ENCODE data around the gene IFT57. TPM values are rescaled to one million over a fixed set of nuclear protein-coding genes. Genes with fewer than 3 reads are reported as not detected.

Gene IFT57
- total RNA-seq, 3 donors from 2014 or later: 31.5 to 46.6 (median 38.4) TPM

DNA sequence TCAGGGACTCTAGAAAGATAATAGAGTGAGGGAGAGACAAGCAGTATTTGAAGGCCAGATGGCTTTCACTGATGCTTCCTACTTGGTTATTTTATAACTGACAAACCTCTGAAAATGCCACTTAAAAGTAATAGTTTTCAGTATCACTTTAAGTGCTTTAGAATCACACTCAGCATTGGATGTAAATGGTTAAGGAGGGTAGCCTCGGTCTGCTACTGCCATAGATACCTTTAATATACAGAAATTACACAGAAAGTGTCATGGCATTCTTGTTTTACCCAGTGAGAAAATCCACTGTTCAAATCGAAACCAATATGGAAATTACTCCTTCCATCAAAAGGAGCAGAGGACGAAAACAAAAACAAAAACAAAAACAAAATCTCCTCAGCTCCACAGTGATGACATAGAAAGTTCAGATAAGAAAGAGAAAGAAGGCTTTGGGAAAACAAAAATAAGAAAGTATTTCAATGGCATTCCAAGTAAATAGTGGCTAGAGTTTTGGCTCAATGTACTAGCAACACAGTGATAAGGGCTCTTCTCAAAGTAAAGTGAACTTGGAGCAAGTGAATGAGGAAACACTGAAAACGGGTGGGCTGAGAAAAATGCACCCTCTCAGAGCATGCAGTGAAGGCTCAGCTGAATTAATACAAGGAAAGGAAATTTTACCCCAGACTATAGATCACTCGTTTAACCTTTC lies 88.2 kb downstream of the IFT57 start:
- no peaks in the 10 kb centered on the region for H3K9me3 Mint-ChIP-seq
- ATAC-seq (peak; percentile 19 to 25), DNase-seq (no peak)
- H3K4me3 Mint-ChIP-seq: peak overlapping the region; percentile 57
- no peaks in the 10 kb centered on the region for H3K27me3 Mint-ChIP-seq (ENCODE audit: low read depth)
- H3K4me1 Mint-ChIP-seq (ENCODE audit: low read depth): peaks cover 87% of the 10 kb centered on the region
- H3K36me3 Mint-ChIP-seq (ENCODE audit: insufficient read depth): peaks cover 73% of the 10 kb centered on the region

DNA sequence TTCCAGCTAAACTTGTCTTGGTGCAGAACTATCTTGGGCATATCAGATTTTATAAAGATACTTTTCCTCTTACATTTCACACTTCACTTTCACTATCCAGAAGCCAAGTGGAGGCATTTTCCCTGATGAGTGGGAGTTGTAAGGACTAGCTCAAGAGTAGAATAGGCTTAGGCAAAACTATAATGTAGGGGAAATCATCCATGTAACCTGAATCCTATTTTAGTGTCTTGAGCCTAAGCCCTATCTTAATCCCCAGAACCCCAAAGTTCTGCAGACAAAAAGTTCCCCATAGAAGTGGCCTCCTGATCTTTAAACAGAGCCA lies 89.2 kb downstream of the IFT57 start:
- Mint-ChIP-seq H3K27me3 (ENCODE audit: low read depth) (no peaks in the 10 kb centered on the region), H3K9me3 (peaks cover 7% of the 10 kb centered on the region), H3K4me3 (peak overlapping the region; percentile 67), H3K4me1 (ENCODE audit: low read depth) (peaks cover 97% of the 10 kb centered on the region), H3K36me3 (ENCODE audit: insufficient read depth) (peaks cover 78% of the 10 kb centered on the region)
- ATAC-seq (no peak), DNase-seq (no peak)

DNA sequence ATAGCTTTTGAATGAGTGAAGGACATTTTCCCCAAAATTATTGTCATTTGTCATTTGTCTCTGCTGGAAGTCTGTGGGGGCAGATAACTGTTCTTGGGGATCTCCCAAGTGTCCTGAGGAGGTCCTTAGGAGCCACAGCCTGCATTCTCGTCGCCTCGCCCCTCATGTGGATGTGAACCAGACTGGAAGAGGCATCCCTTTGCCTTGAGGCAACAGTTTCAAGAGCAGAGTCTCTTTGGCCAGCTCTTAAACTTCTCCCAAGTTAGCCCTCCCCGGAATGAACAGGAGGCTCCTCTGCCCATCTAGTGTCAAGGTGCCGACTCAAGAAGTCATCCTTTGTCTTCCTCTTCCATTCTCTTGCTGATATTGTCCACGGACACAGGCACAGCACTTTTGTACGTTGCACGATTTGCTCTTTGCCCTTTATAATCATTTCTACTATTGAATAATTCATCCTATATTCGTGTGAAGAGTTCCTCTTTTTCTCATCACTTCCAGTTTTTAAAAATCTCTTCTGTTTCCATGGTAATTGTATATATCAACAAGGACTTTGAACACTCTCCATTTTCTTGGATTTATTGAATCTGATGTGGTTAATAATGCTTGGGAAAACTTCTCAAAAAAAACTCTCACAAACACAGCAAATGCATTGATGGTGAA lies 90.6 kb downstream of the IFT57 start:
- Mint-ChIP-seq H3K4me1 (ENCODE audit: low read depth) (peaks cover 93% of the 10 kb centered on the region), H3K9me3 (peaks cover 11% of the 10 kb centered on the region), H3K36me3 (ENCODE audit: insufficient read depth) (peaks cover 74% of the 10 kb centered on the region), H3K4me3 (peak overlapping the region; percentile 67), H3K27me3 (ENCODE audit: low read depth) (no peaks in the 10 kb centered on the region)
- peak in 1 of 2 donors; percentile 4 for ATAC-seq
- no peak for DNase-seq

DNA sequence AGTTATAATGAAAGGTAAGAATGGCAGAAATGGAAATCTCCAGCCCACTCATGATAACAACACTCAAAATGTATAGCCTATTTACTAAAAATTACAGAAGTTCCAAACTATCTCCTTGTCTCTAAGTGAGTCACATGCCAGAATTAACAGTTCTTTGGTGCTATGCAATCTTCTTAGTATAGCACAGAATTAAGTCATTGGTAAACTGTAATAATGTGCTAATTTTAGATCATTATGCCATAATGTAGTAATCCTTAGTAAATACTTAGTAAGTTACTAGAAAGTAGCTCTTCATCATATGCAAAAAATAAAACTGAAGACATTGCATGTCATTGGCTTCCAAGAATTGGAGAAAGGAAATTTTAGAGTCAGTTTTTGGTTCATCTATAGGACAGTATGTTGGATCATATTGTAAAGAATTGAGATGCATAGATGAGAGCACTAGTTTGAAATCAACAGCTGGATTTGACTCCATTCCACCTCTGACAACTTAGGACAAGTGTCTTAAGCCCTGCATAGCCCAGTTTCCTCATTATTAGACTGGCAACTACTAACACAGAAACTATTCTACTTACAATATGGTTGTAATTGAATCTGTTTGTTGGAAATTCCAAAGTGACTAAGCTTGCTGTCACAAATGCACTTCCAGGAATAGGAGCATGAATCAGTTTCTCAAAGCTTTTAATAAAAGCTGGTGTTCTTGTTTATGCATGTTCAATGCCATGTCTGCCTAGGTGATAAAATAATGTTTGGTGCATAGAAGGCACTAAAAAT lies 91.3 kb downstream of the IFT57 start:
- ATAC-seq (peak; percentile 59 to 67), DNase-seq (no peak)
- Mint-ChIP-seq H3K27me3 (ENCODE audit: low read depth) (no peaks in the 10 kb centered on the region), H3K36me3 (ENCODE audit: insufficient read depth) (peaks cover 70% of the 10 kb centered on the region), H3K9me3 (peaks cover 11% of the 10 kb centered on the region), H3K4me3 (peak overlapping the region; percentile 67), H3K4me1 (ENCODE audit: low read depth) (peaks cover 91% of the 10 kb centered on the region)

DNA sequence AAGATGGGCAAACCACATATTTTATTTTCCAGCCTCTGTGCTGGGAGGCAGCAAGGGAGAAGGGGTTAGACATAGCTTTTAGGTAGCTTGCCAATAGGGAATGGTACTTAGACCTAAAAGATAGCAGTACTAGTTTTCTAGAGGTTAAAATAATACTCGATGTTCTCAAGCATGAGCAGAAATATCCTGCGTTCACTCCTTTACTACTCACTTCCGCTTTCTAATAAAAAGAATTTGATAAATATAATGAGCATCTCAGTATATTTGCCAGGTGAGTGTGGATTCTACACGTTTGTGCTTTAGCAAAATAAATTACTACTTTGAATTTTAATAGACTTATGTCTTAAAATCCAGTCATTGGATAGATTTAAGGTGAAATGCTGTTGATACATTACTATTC lies 92.0 kb downstream of the IFT57 start:
- Mint-ChIP-seq H3K9me3 (peaks cover 11% of the 10 kb centered on the region), H3K4me1 (ENCODE audit: low read depth) (peaks cover 89% of the 10 kb centered on the region), H3K36me3 (ENCODE audit: insufficient read depth) (peaks cover 66% of the 10 kb centered on the region), H3K27me3 (ENCODE audit: low read depth) (no peaks in the 10 kb centered on the region), H3K4me3 (peak overlapping the region; percentile 60)
- no peak for DNase-seq
- ATAC-seq: no peak

DNA sequence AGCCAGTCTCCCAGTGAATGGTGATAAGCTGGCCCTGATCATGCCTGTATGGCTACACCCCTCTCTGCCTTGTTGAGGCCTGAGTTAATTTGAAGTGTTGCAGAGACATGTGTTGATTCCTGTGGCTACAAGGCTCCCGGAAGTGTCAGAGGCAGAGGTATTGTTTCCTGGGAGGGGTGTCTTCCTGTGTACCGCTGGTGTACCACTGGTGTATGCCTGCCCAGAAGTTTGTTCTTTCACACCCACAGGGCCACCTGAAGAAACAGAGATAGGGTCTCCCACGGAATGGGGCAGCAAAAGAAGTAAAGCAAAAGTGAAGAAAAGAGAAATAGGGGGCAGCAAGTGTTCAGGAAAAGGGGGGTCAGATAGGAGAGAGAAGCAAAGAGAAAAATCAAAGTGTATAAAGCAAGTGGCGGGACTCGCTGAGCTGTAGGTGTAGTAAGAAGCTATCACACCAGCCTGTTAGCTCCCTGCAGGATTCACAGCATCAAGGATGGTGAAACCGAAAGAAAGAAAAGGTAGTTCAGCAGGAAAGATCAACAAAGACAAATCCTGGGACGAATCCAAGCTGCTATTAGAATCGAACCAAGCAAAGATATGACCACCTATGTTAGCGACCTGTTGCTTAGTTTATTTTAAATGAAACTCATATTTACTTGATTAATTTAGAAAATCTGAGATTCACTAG lies 94.8 kb downstream of the IFT57 start:
- H3K4me3 Mint-ChIP-seq: peak overlapping the region; percentile 93
- ATAC-seq (peak in 1 of 2 donors; percentile 4), DNase-seq (peak; percentile 54)
- H3K9me3 Mint-ChIP-seq: peaks cover 11% of the 10 kb centered on the region
- peaks cover 87% of the 10 kb centered on the region for H3K4me1 Mint-ChIP-seq (ENCODE audit: low read depth)
- H3K27me3 Mint-ChIP-seq (ENCODE audit: low read depth): no peaks in the 10 kb centered on the region
- H3K36me3 Mint-ChIP-seq (ENCODE audit: insufficient read depth): peaks cover 46% of the 10 kb centered on the region

DNA sequence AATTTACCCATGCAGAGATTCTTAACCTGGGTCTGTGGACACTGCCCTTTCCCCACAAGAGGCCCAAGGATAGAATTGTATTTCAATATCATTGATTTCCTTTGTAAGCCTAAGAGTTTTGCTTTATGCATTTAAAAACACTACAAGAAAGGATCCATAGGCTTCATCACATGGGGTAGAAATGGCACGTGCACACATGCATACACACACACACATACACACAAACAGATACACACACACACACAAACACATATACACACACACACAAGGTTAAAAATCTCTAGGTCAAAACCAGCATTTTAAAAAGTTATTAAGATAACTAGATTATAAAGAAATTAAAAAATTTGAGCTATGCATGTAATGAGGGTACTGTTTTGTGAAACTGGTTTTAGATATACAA lies 95.9 kb downstream of the IFT57 start:
- no peak for DNase-seq
- Mint-ChIP-seq H3K4me1 (ENCODE audit: low read depth) (peaks cover 84% of the 10 kb centered on the region), H3K9me3 (peaks cover 11% of the 10 kb centered on the region), H3K27me3 (ENCODE audit: low read depth) (no peaks in the 10 kb centered on the region), H3K36me3 (ENCODE audit: insufficient read depth) (peaks cover 35% of the 10 kb centered on the region), H3K4me3 (peak overlapping the region; percentile 95)
- ATAC-seq: no peak

DNA sequence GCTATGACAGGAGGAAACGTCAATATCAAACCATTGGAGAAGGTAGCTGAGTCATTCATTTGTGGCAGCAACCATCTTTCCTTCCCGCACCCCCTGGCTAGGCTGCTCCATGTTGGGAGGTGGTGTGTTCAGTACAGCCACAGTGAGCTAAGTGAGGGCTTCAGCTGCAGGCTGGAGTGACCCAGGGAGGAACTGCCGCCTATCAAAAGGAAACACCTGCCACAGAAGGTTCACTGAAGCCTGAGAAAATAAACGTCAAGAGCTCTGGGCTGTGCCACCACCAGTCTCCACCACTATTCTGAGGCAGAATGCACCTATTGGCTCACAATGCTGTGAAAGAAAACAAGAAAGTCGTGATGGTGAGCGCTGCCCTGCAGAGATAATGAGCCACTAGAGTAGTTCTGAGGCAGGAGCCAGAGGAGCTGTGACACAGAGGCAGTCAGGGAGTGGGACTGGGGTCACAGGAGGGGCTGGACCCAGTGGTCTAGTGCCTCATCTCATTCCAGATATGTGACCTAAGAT lies 96.6 kb downstream of the IFT57 start:
- ATAC-seq (peak; percentile 36 to 49), DNase-seq (peak; percentile 57)
- Mint-ChIP-seq H3K27me3 (ENCODE audit: low read depth) (no peaks in the 10 kb centered on the region), H3K36me3 (ENCODE audit: insufficient read depth) (peaks cover 33% of the 10 kb centered on the region), H3K4me1 (ENCODE audit: low read depth) (peaks cover 81% of the 10 kb centered on the region), H3K9me3 (peaks cover 11% of the 10 kb centered on the region), H3K4me3 (peak overlapping the region; percentile 95)

DNA sequence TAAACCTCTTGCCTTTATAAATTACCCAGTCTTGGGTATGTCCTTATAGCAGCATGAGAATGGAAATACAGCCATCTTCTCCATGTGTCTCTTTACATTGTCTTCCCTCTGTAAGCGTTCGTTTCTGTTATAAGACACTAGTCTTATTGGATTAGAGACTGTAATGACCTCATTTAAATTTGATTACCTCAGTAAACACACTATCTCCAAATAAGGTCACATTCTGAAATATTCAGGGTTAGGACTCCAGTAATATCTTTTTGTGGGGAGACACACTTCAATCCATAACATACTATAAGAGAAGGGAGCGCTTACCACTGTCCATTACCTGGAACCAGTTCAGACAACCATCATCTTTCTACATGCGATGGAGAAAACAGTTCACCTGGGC lies 97.1 kb downstream of the IFT57 start:
- ATAC-seq (peak; percentile 2 to 3), DNase-seq (no peak)
- H3K4me1 Mint-ChIP-seq (ENCODE audit: low read depth): peaks cover 77% of the 10 kb centered on the region
- peaks cover 31% of the 10 kb centered on the region for H3K36me3 Mint-ChIP-seq (ENCODE audit: insufficient read depth)
- no peaks in the 10 kb centered on the region for H3K27me3 Mint-ChIP-seq (ENCODE audit: low read depth)
- H3K4me3 Mint-ChIP-seq: peak overlapping the region; percentile 95
- peaks cover 11% of the 10 kb centered on the region for H3K9me3 Mint-ChIP-seq

DNA sequence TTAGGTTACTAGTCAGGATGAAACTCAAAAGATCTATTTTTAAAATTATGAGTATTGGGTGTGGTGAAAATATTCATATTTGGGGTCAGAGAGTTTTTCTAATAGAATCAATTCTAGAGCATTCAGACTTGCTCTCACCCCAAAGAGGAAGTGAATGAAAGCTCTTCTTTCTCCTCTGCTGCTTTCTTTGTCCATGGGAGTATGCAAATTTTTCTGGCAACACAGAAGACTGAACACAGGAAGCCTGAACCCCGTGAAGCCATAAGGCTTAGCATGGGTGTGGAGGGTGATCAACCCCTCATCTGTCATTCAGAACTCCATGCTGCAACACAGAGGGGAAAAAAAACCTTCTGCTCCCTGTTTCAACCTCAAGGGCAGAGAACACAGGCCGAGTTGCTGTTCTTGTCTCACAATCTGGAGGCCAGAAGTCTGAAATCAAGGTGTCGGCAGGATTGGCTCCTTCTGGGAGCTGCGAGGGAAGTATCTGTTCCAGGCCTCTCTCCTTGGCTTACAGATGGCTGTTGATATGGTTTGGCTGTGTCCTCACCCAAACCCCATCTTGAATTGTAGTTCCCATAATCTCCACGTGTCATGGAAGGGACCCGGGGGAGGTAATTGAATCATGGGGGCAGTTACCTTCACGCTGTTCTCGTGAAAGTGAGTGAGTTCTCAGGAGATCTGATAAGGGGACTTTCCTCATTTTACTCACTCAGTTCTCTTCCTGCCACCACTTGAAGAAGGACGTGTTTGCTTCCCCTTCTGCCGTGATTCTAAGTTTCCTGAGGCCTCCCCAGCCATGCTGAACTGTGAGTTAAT lies 97.7 kb downstream of the IFT57 start:
- peaks cover 78% of the 10 kb centered on the region for H3K4me1 Mint-ChIP-seq (ENCODE audit: low read depth)
- no peaks in the 10 kb centered on the region for H3K27me3 Mint-ChIP-seq (ENCODE audit: low read depth)
- H3K36me3 Mint-ChIP-seq (ENCODE audit: insufficient read depth): peaks cover 27% of the 10 kb centered on the region
- DNase-seq (peak; percentile 72), ATAC-seq (peak; percentile 67 to 71)
- H3K4me3 Mint-ChIP-seq: peak overlapping the region; percentile 95
- peaks cover 11% of the 10 kb centered on the region for H3K9me3 Mint-ChIP-seq

DNA sequence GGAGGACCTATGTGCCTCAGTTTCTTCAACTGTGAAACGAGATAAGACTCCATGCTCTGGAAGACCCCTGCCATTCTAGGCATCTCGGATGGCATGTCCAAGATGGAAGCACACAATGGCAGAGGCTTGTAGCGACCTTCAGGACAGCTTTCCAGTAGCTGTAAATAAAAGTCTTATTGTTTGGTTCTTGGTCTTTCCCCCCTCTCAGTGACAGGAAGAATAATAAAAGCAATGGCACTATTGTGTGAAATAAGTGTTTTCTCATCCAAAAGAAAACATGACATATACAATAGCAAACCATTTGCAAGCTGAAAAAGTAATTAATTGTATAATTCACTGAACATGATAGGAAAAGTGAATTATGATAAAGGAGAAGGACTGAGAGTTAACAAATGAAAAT lies 98.9 kb downstream of the IFT57 start:
- DNase-seq: no peak
- no peaks in the 10 kb centered on the region for H3K27me3 Mint-ChIP-seq (ENCODE audit: low read depth)
- H3K9me3 Mint-ChIP-seq: peaks cover 7% of the 10 kb centered on the region
- H3K4me1 Mint-ChIP-seq (ENCODE audit: low read depth): peaks cover 78% of the 10 kb centered on the region
- no peak overlapping the region for H3K4me3 Mint-ChIP-seq
- no peak for ATAC-seq
- H3K36me3 Mint-ChIP-seq (ENCODE audit: insufficient read depth): peaks cover 15% of the 10 kb centered on the region

DNA sequence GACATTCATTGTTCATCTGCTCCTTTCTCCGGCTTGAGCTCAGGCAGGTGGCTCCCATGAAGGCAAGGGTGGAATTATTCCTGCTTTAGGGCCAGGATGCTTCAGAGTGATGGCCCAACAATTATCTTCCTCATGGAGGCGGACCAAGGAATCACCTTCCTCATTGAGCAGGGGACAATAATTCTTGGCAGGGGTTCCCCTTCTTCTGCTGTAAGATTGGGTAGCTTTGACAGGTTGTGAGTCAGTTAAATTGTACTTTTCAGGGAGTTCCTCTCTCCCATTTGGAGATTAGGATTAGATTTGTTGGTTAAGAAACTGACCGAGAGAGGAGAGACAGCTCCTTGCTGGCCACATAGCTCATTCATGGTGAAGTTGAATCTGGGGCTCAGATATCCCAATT lies 99.9 kb downstream of the IFT57 start:
- no peak for DNase-seq
- Mint-ChIP-seq H3K36me3 (ENCODE audit: insufficient read depth) (peaks cover 7% of the 10 kb centered on the region), H3K27me3 (ENCODE audit: low read depth) (no peaks in the 10 kb centered on the region), H3K9me3 (peaks cover under 1% of the 10 kb centered on the region), H3K4me3 (no peak overlapping the region), H3K4me1 (ENCODE audit: low read depth) (peaks cover 80% of the 10 kb centered on the region)
- no peak for ATAC-seq

DNA sequence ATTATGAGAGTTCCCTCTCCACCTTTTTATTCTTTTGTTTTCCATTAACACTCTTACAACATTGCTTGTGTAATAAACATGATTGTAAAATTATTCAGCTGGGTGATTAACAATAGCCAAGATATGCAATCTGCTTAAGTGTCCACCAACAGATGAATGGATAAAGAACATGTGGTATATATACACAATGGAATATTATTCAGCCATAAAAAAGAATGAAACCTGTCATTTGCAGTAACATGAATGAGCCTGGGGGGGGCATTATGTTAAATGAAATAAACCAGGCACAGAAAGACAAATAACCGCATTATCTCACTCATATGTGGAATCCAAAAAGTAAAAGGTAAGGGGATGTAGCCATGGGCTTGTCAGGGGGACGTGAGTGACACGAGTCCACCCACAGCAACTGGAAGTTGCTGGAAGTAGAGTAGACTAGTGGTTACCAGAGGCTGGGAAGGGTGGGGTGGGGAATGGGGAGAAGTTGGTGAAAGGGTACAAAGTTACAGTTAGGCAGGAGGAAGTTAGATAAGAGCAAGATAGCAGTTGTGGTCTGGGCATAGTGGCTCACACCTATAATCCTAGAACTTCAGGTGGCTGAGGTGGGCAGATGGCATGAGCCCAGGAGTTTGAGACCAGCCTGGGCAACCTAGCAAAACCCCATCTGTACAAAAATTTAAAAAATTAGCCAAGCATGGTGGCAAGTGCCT lies 102.7 kb downstream of the IFT57 start:
- Mint-ChIP-seq H3K27me3 (ENCODE audit: low read depth) (no peaks in the 10 kb centered on the region), H3K4me1 (ENCODE audit: low read depth) (peaks cover 65% of the 10 kb centered on the region), H3K4me3 (no peak overlapping the region), H3K36me3 (ENCODE audit: insufficient read depth) (no peaks in the 10 kb centered on the region), H3K9me3 (no peaks in the 10 kb centered on the region)
- no peak for DNase-seq
- no peak for ATAC-seq
